T-helper 1 cell treated with Interleukin-12 subunit alpha and Interleukin-12 subunit beta and Interleukin-4 antibody, amounts not matched to agents 30 μg/mL and 1 μg/mL, for 36 hours (primary cell): ENCODE data around the gene BTBD2.

Source experiments
- H3K27ac Mint-ChIP-seq: one replicate; pipeline ENCODE4 v1.8.0; 2021; ENCODE audit warnings: mild to moderate bottlenecking, mixed read lengths
- H3K27me3 Mint-ChIP-seq: one replicate; pipeline ENCODE4 v1.8.0; 2021; ENCODE audit warnings: low read depth, mixed read lengths
- H3K36me3 Mint-ChIP-seq: one replicate; pipeline ENCODE4 v1.8.0; 2021; ENCODE audit warnings: low read depth, mixed read lengths
- H3K4me1 Mint-ChIP-seq: one replicate; pipeline ENCODE4 v1.8.0; 2021; ENCODE audit warnings: low read depth, mixed read lengths
- H3K4me3 Mint-ChIP-seq: one replicate; pipeline ENCODE4 v1.8.0; 2021; ENCODE audit warnings: mild to moderate bottlenecking, moderate library complexity, mixed read lengths
- H3K9me3 Mint-ChIP-seq: one replicate; pipeline ENCODE4 v1.8.0; 2021; ENCODE audit warnings: mixed read lengths

The BTBD2 gene

GRCh38 chr19:1961000-1961883, 54.3 kb downstream of the BTBD2 start:
- H3K9me3 Mint-ChIP-seq = no peaks in the 10 kb centered on the region
- H3K4me1 Mint-ChIP-seq = peaks cover 4% of the 10 kb centered on the region
- H3K27ac Mint-ChIP-seq = no peak overlapping the region

GRCh38 chr19:1959928-1960589, 55.5 kb downstream of the BTBD2 start:
- no peaks in the 10 kb centered on the region for H3K9me3 Mint-ChIP-seq
- no peak overlapping the region for H3K4me3 Mint-ChIP-seq
- H3K4me1 Mint-ChIP-seq = no peaks in the 10 kb centered on the region
- no peaks in the 10 kb centered on the region for H3K27me3 Mint-ChIP-seq
- H3K27ac Mint-ChIP-seq = no peak overlapping the region
- peaks cover 1% of the 10 kb centered on the region for H3K36me3 Mint-ChIP-seq

More at GRCh38 chr19:1961000-1961883, 54.3 kb downstream of the BTBD2 start:
- Mint-ChIP-seq H3K4me3 (no peak overlapping the region), H3K36me3 (peaks cover 5% of the 10 kb centered on the region), H3K27me3 (no peaks in the 10 kb centered on the region)

- Mint-ChIP-seq H3K9me3 (no peaks in the 10 kb centered on the region), H3K27ac (no peak overlapping the region), H3K27me3 (no peaks in the 10 kb centered on the region), H3K4me1 (no peaks in the 10 kb centered on the region), H3K4me3 (no peak overlapping the region), H3K36me3 (peaks cover 1% of the 10 kb centered on the region)
These were observed 57.8 kb downstream of the BTBD2 start for GRCh38 chr19:1957562-1958248.

- Mint-ChIP-seq H3K4me1 (no peaks in the 10 kb centered on the region), H3K4me3 (no peak overlapping the region), H3K36me3 (peaks cover 4% of the 10 kb centered on the region)
These were observed 58.5 kb downstream of the BTBD2 start for GRCh38 chr19:1956868-1957492.

GRCh38 chr19:1956122-1956494, 59.4 kb downstream of the BTBD2 start:
- Mint-ChIP-seq H3K4me1 (no peaks in the 10 kb centered on the region), H3K27ac (no peak overlapping the region)

More at GRCh38 chr19:1956868-1957492, 58.5 kb downstream of the BTBD2 start:
- Mint-ChIP-seq H3K27me3 (no peaks in the 10 kb centered on the region), H3K9me3 (no peaks in the 10 kb centered on the region), H3K27ac (no peak overlapping the region)

GRCh38 chr19:1955171-1956121, 60.1 kb downstream of the BTBD2 start:
- H3K27me3 Mint-ChIP-seq = no peaks in the 10 kb centered on the region
- no peak overlapping the region for H3K27ac Mint-ChIP-seq
- peaks cover 4% of the 10 kb centered on the region for H3K36me3 Mint-ChIP-seq
- H3K9me3 Mint-ChIP-seq = no peaks in the 10 kb centered on the region
- H3K4me3 Mint-ChIP-seq = no peak overlapping the region
- no peaks in the 10 kb centered on the region for H3K4me1 Mint-ChIP-seq

More at GRCh38 chr19:1956122-1956494, 59.4 kb downstream of the BTBD2 start:
- Mint-ChIP-seq H3K36me3 (peaks cover 4% of the 10 kb centered on the region), H3K9me3 (no peaks in the 10 kb centered on the region), H3K4me3 (no peak overlapping the region), H3K27me3 (no peaks in the 10 kb centered on the region)

GRCh38 chr19:1954532-1954933, 61.0 kb downstream of the BTBD2 start:
- H3K9me3 Mint-ChIP-seq = no peaks in the 10 kb centered on the region
- no peaks in the 10 kb centered on the region for H3K4me1 Mint-ChIP-seq
- H3K36me3 Mint-ChIP-seq = peaks cover 5% of the 10 kb centered on the region
- H3K4me3 Mint-ChIP-seq = no peak overlapping the region
- H3K27me3 Mint-ChIP-seq = no peaks in the 10 kb centered on the region
- H3K27ac Mint-ChIP-seq = no peak overlapping the region

GRCh38 chr19:1953441-1954094, 61.9 kb downstream of the BTBD2 start:
- Mint-ChIP-seq H3K27ac (no peak overlapping the region), H3K4me3 (no peak overlapping the region), H3K27me3 (no peaks in the 10 kb centered on the region), H3K9me3 (no peaks in the 10 kb centered on the region), H3K4me1 (peaks cover 3% of the 10 kb centered on the region), H3K36me3 (peaks cover 12% of the 10 kb centered on the region)

- no peak overlapping the region for H3K27ac Mint-ChIP-seq
- peaks cover 14% of the 10 kb centered on the region for H3K36me3 Mint-ChIP-seq
- H3K9me3 Mint-ChIP-seq = no peaks in the 10 kb centered on the region
- peaks cover 3% of the 10 kb centered on the region for H3K4me1 Mint-ChIP-seq
- no peaks in the 10 kb centered on the region for H3K27me3 Mint-ChIP-seq
- H3K4me3 Mint-ChIP-seq = no peak overlapping the region
These were observed 62.5 kb downstream of the BTBD2 start for GRCh38 chr19:1953037-1953436.

- Mint-ChIP-seq H3K36me3 (peaks cover 14% of the 10 kb centered on the region), H3K27ac (no peak overlapping the region), H3K4me1 (peaks cover 3% of the 10 kb centered on the region), H3K9me3 (no peaks in the 10 kb centered on the region), H3K27me3 (no peaks in the 10 kb centered on the region), H3K4me3 (no peak overlapping the region)
These were observed 62.9 kb downstream of the BTBD2 start for GRCh38 chr19:1952635-1953034.

- no peak overlapping the region for H3K4me3 Mint-ChIP-seq
- H3K27ac Mint-ChIP-seq = no peak overlapping the region
- H3K36me3 Mint-ChIP-seq = peaks cover 17% of the 10 kb centered on the region
These were observed 64.9 kb downstream of the BTBD2 start for GRCh38 chr19:1950640-1951039.

GRCh38 chr19:1949304-1950101, 66.0 kb downstream of the BTBD2 start:
- Mint-ChIP-seq H3K27me3 (no peaks in the 10 kb centered on the region), H3K4me3 (no peak overlapping the region), H3K9me3 (no peaks in the 10 kb centered on the region), H3K27ac (no peak overlapping the region), H3K36me3 (peaks cover 17% of the 10 kb centered on the region), H3K4me1 (peaks cover 7% of the 10 kb centered on the region)

More at GRCh38 chr19:1950640-1951039, 64.9 kb downstream of the BTBD2 start:
- Mint-ChIP-seq H3K4me1 (peaks cover 7% of the 10 kb centered on the region), H3K9me3 (no peaks in the 10 kb centered on the region), H3K27me3 (no peaks in the 10 kb centered on the region)
